HUDEP-2 (cell line): ENCODE results near the gene COL13A1.

ENCODE experiments used
- DNase-seq, 76 experiments: peaks; one replicate each; lab custom pipeline; 2025; ENCODE audit not compliant: unreplicated experiment in 76 of 76; lab: John Stamatoyannopoulos, UW

The COL13A1 gene

GRCh38 chr10:69863580-69863979 is 61.9 kb downstream of the COL13A1 start:
- no peak for DNase-seq

- DNase-seq = no peak
Measured at GRCh38 chr10:69864321-69864720, 62.6 kb downstream of the COL13A1 start.

DNA sequence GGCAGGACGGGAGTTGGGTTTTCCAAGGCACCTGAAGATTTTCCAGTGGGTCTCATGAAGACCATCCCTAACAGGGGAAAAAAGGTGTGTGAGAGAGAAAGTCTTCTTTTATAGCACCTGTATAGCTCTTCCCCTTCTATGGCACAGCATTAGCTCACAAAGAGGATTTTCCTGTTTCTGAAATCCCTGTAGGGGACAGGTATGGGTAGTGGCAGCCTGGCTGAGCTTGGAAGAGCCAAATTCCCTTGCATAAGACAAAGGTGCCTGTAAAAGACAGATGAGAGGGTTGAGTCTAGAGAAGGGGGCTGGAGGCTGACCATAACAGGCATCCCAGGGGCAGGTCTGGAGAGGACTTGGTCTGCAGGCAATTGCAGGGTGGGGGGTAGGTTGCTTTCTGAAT is 63.7 kb downstream of the COL13A1 start:
- no peak for DNase-seq

GRCh38 chr10:69866246-69866687 is 64.6 kb downstream of the COL13A1 start:
- no peak for DNase-seq

GRCh38 chr10:69866688-69867461 is 65.2 kb downstream of the COL13A1 start:
- no peak for DNase-seq

GRCh38 chr10:69867699-69868558 is 66.2 kb downstream of the COL13A1 start:
- no peak for DNase-seq

DNA sequence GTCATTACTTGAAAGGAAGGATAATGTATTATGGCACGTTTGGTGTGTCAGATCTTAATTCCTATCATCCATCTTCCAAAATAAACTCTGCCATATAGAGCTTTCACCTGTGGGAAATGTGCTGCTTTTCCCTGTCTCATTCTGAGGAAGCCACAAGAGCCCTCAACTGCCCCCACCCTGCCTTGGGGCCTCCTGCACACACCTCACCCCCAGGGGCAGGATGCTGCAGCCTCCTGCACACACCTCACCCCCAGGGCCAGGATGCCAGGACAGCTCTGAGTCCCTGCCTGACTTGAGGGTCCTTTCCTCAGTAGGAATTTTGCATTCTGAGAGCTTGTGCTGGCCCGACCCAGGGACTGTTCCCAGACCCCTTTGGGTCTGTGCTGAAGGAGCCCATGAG is 67.1 kb downstream of the COL13A1 start:
- no peak for DNase-seq

DNA sequence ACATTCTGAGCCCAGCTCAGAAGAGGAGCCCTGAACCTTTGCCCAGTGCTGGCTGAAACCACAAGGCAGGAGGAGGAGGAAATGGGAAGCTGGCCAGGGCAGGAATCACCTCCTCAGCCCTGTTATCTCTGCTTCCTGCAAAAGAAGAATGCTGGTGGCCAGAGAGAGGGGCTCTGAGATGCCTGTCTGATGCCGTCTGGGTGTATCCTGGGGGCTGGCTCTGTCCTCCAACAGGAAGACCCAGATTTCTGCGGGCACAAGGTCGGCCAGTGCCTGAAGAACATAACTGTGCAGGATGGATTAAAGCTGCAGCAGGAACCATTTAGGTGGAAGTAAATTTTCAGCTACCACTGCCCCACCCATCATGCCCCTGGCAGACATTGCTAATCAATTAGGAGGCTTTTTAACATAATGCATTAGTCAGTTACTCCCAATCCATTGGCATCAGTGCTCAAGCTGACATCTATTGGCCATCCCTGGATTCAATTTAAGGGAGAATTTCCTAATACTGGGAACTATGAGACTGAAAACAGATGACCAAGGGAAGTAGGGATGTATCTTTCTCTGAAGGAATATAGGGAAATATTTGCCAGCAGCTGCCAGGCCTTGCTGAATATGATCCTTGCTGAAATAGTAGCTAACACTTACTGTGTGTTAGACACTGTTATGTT is 67.7 kb downstream of the COL13A1 start:
- no peak for DNase-seq

GRCh38 chr10:69870591-69870990 is 68.9 kb downstream of the COL13A1 start:
- no peak for DNase-seq

DNA sequence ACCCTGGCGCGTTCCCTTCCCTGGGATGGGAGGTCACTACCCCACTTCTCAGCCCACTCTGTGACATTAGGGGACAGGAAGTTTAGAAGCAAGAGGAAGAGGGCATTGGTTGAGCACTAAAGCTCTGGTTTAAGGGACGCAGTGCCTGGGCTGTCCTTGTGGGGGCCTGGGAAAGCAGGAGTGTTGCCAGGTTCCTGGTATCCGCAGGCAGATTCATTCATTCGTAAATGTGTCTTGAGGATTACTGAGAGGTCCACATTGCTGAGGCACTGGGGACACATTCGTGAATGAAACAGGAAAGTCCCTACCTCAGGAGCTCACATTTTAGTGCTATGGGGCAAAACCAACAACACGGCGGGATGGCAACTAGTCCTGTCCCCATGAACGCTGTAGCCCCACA is 69.4 kb downstream of the COL13A1 start:
- no peak for DNase-seq

DNA sequence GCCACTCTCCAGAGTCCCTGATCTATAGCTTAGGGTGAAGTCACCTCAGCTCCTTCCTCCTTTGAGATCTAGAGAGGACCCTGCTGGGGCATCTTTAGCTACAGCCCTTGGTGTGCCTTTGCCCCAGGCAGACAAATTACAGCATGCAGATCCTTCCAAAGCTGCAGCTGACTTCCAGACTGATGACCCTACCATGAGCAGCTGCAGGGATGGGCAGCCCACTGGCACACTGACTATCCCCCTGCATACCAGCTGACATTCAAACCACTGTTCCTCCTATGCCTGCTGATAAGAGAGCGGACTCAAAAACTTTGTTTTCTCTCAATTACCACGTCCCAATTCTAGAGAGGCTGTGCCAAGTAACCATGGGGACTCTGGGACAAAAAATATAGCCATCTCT is 70.6 kb downstream of the COL13A1 start:
- no peak for DNase-seq

- DNase-seq = no peak
Measured at GRCh38 chr10:69873135-69873639, 71.5 kb downstream of the COL13A1 start.

DNA sequence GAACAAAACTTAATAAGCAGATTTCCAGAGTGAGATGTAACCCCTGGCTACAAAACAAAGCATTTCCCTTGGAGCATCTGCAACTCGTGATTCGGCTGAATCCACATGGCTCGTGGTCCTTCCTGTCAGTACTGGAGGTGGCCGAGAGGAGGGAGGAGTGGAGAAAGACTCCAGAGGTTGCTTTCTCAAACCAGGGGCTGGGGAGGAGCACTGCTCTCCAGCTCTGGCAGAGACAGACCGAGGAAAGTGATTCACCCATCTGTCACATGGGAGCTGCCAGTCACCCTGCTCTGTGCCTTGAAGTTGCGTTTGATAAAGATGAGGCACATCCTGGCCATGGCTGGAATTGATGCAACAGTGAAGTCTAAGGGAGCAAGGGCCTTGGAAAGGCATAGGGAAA is 72.7 kb downstream of the COL13A1 start:
- DNase-seq = no peak

DNA sequence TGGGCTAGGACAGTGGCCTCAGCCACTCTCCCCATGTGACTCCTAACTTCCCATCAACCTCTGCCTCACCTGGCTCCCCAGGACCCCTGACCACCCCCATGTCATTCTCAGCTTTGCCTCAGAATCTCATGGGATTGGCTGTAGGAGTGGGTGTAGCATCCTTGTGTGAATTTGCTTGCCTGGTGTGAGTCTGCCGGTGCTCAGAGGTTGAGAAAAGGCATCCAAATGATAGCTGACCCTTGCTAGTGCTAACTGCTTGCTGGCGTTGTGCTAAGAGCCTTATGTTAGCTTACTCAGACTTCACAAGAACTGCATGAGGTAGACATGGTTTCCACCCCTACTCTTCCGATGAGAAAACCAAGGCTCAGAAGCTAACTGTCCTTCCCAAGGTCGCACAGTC is 74.2 kb downstream of the COL13A1 start:
- no peak for DNase-seq

DNA sequence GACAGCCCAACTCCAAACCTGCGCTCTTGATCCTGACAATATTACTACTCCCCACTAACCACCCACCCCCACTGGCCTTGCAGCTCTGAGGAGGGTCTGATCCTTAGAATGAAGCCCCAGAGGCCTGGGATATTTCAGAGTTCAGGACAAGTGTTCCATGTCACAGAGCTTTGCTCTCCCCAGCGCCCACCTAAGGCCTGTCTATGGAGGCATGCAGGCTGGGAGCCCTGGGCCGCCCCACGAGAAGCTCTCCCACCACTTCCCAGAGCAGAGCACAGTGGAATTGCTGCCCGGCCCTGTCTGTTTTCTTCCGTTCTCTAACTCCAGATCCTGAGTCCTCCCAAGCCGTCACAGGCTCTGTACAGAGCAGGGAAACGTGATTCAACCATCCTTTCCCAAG is 74.6 kb downstream of the COL13A1 start:
- no peak for DNase-seq

DNA sequence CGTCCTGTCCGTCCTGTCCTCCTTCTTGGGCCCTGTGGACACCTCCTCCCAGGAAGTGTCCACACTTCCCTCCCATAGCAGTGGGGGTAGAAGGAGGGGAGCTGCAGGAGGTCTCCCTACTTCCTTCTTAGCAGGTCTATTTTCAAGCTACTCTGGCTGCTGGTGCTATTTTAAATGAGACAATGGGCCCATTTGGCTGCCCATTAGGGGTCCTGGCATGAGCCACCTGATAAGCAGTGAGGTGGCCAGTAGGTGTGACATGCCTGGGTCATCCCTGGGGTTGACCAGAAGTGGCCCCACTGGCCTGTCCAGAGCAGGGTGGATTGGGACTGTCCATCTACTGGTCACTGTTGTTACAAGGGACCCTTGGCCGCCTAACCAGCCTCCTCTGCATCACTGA is 75.2 kb downstream of the COL13A1 start:
- DNase-seq = no peak

- DNase-seq = no peak
Measured at GRCh38 chr10:69878038-69878437, 76.3 kb downstream of the COL13A1 start.

DNA sequence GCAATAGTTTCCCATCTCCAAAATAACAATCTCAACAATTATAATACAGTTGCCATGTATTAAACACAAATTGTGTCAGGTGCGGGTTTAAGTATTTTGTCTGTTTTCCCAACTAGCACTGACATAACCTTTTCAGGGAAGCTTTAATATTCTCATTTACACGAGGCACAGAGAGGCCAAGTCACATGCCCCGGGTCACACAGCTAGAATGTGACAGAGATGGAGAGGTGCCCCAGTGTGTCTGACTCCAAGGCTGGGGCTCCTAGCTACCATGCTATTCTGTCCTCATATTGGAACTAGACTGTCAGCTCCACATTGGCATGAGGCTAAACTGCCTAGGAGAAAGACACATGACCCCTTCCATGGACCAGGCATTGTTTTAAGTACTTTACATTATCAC is 77.2 kb downstream of the COL13A1 start:
- DNase-seq = no peak

GRCh38 chr10:69879634-69880257 is 78.0 kb downstream of the COL13A1 start:
- no peak for DNase-seq

GRCh38 chr10:69880301-69881081 is 78.8 kb downstream of the COL13A1 start:
- DNase-seq = no peak
